GM23338 (cell line): ENCODE data around the gene AKIRIN2. TPM values are rescaled to one million over a fixed set of nuclear protein-coding genes. Genes with fewer than 3 reads are reported as not detected.

Experiments
- ATAC-seq: fragments of 200-7000 bp; cut with Tn5 transposase; 3 replicates; pipeline ENCODE4 v1.9.1; 2020
- DNase-seq: peaks from one replicate; pipeline ENCODE4 v3.0.0-alpha.2; 2015; ENCODE audit warnings: low spot score
- H2AFZ ChIP-seq: fragments of 200-600 bp; sonication (generic); 2 replicates; pipeline ENCODE4 v1.8.0; 2016; ENCODE audit warnings: antibody characterized with exemption, mild to moderate bottlenecking, moderate library complexity
- H3F3A ChIP-seq: fragments of 200-600 bp; sonication (generic); replicated peaks from 2 replicates; pipeline ENCODE4 v1.8.0; 2017; ENCODE audit warnings: antibody characterized with exemption, mixed run types, low read depth
- H3K27ac ChIP-seq: fragments of 200-600 bp; sonication (generic); 2 replicates; pipeline ENCODE4 v1.6.1; 2016; ENCODE audit warnings: low read depth
- H3K27me3 ChIP-seq: fragments of 200-600 bp; sonication (generic); 2 replicates; pipeline ENCODE4 v1.8.0; 2016; ENCODE audit warnings: mild to moderate bottlenecking, mixed run types, moderate library complexity; ENCODE audit not compliant: insufficient read depth
- H3K36me3 ChIP-seq: fragments of 200-600 bp; sonication (generic); 2 replicates; pipeline ENCODE4 v1.8.0; 2016; ENCODE audit warnings: mild to moderate bottlenecking; ENCODE audit not compliant: insufficient read depth
- H3K4me1 ChIP-seq: fragments of 200-600 bp; sonication (generic); 2 replicates; pipeline ENCODE4 v1.8.0; 2016; ENCODE audit warnings: mild to moderate bottlenecking, moderate library complexity; ENCODE audit not compliant: insufficient read depth
- H3K4me2 ChIP-seq: fragments of 200-600 bp; sonication (generic); 2 replicates; pipeline ENCODE4 v1.7.1; 2017; ENCODE audit warnings: mixed run types
- H3K4me3 ChIP-seq: fragments of 200-600 bp; sonication (generic); 2 replicates; pipeline ENCODE4 v1.6.1; 2016; ENCODE audit warnings: mixed run types
- H3K79me2 ChIP-seq: fragments of 200-600 bp; sonication (generic); replicated peaks from 2 replicates; pipeline ENCODE4 v1.8.0; 2017; ENCODE audit warnings: mild to moderate bottlenecking; ENCODE audit not compliant: insufficient read depth
- H3K9me2 ChIP-seq: fragments of 200-600 bp; sonication (generic); 2 replicates; pipeline ENCODE4 v1.8.0; 2017; ENCODE audit not compliant: insufficient read depth
- H4K20me1 ChIP-seq: fragments of 200-600 bp; sonication (generic); replicated peaks from 2 replicates; pipeline ENCODE4 v1.8.0; 2017; ENCODE audit warnings: mild to moderate bottlenecking; ENCODE audit not compliant: insufficient read depth
- H3K27ac Mint-ChIP-seq: 2 replicates; pipeline ENCODE4 v1.8.0; 2020; ENCODE audit warnings: inconsistent platforms, mild to moderate bottlenecking, moderate library complexity, mixed read lengths
- H3K27me3 Mint-ChIP-seq: 3 replicates; pipeline ENCODE4 v1.8.0; 2022; ENCODE audit warnings: low read depth, mild to moderate bottlenecking, moderate library complexity, mixed read lengths, inconsistent platforms; ENCODE audit not compliant: insufficient read depth, poor library complexity
- H3K36me3 Mint-ChIP-seq: 3 replicates; pipeline ENCODE4 v1.8.0; 2021; ENCODE audit warnings: low read depth, mild to moderate bottlenecking, inconsistent platforms, moderate library complexity, mixed read lengths
- H3K4me1 Mint-ChIP-seq: 3 replicates; pipeline ENCODE4 v1.8.0; 2020; ENCODE audit warnings: mild to moderate bottlenecking, inconsistent platforms, mixed read lengths
- H3K4me3 Mint-ChIP-seq: 3 replicates; pipeline ENCODE4 v1.8.0; 2021; ENCODE audit warnings: moderate library complexity, mild to moderate bottlenecking, inconsistent platforms, mixed read lengths
- H3K9me3 Mint-ChIP-seq: 3 replicates; pipeline ENCODE4 v1.8.0; 2020; ENCODE audit warnings: moderate library complexity, mild to moderate bottlenecking, inconsistent platforms, mixed read lengths
- CREB1 ChIP-seq: fragments of 250-450 bp; sonication (Bioruptor Pico); IDR thresholded peaks from 2 replicates; pipeline ENCODE4 v1.5.0; 2020; ENCODE audit warnings: low read depth, mild to moderate bottlenecking, moderate library complexity
- EZH2 ChIP-seq: fragments of 200-600 bp; sonication (generic); IDR thresholded peaks from one replicate; pipeline ENCODE4 v1.8.0; 2017; ENCODE audit warnings: antibody characterized with exemption, mild to moderate bottlenecking, low read depth; ENCODE audit not compliant: unreplicated experiment
- EZH2phosphoT487 ChIP-seq: fragments of 200-600 bp; sonication (generic); IDR thresholded peaks from one replicate; pipeline ENCODE4 v1.8.1; 2018; ENCODE audit warnings: antibody characterized with exemption; ENCODE audit not compliant: unreplicated experiment
- JUNB ChIP-seq: IDR thresholded peaks from one replicate; pipeline ENCODE4 v1.6.1; 2016; ENCODE audit warnings: antibody characterized with exemption; ENCODE audit not compliant: unreplicated experiment
- NANOG ChIP-seq: IDR thresholded peaks from 2 replicates; pipeline ENCODE4 v1.6.1; 2016; ENCODE audit warnings: antibody characterized with exemption, borderline replicate concordance
- POLR2AphosphoS5 ChIP-seq: IDR thresholded peaks from 2 replicates; pipeline ENCODE4 v1.6.1; 2016; ENCODE audit warnings: antibody characterized with exemption, low read depth
- STAT1 ChIP-seq: IDR thresholded peaks from one replicate; pipeline ENCODE4 v1.6.1; 2016; ENCODE audit warnings: antibody characterized with exemption; ENCODE audit not compliant: unreplicated experiment
- ZNF114 ChIP-seq: fragments of 250-450 bp; sonication (Bioruptor Pico); IDR thresholded peaks from 2 replicates; pipeline ENCODE4 v1.5.0; 2020; ENCODE audit warnings: mild to moderate bottlenecking, moderate library complexity
- ZNF331 ChIP-seq: fragments of 250-450 bp; sonication (Bioruptor Pico); IDR thresholded peaks from 2 replicates; pipeline ENCODE4 v1.5.0; 2020; ENCODE audit warnings: low read depth, mild to moderate bottlenecking, moderate library complexity
- polyA plus RNA-seq: library from polyadenylated mRNA; unstranded; fragments of >200 nt; fragmentation: Nextera tagmentation; extraction: Ambion mirVana; gene quantifications from 2 replicates; pipeline ENCODE4 v1.2.1, GENCODE V29; 2016
- total RNA-seq: library from RNA; depleted of rRNA; stranded (reverse); fragments of >200 nt; shearing (Covaris generic); gene quantifications from 2 replicates; pipeline ENCODE4 v1.2.3, GENCODE V29; 2014
- TF ChIP-seq, protein P1 (sequence below): fragments of 250-450 bp; sonication (Bioruptor Pico); IDR thresholded peaks from 2 replicates; pipeline ENCODE4 v1.5.0; 2020; ENCODE audit warnings: mild to moderate bottlenecking, moderate library complexity
- TF ChIP-seq, protein P2 (sequence below): IDR thresholded peaks from one replicate; pipeline ENCODE4 v1.6.1; 2018; ENCODE audit warnings: antibody characterized with exemption; ENCODE audit not compliant: unreplicated experiment
- TF ChIP-seq, protein P3 (sequence below): IDR thresholded peaks from 2 replicates; pipeline ENCODE4 v1.6.1; 2016; ENCODE audit warnings: antibody characterized with exemption
- TF ChIP-seq, protein P4 (sequence below), 2 experiments: fragments of 200-600 bp in 1 of 2; sonication (generic) in 1 of 2; conservative IDR thresholded peaks; 2 replicates each; pipeline versions ENCODE4 v1.5.1 to v1.6.1; 2016 to 2017; ENCODE audit warnings: antibody characterized with exemption in 2 of 2, low read depth in 2 of 2, mild to moderate bottlenecking in 2 of 2, moderate library complexity in 1 of 2

AKIRIN2 gene
- total and polyA plus RNA-seq, 2 experiments from 2014 or later, result 62.1 to 98.1 TPM

DNA sequence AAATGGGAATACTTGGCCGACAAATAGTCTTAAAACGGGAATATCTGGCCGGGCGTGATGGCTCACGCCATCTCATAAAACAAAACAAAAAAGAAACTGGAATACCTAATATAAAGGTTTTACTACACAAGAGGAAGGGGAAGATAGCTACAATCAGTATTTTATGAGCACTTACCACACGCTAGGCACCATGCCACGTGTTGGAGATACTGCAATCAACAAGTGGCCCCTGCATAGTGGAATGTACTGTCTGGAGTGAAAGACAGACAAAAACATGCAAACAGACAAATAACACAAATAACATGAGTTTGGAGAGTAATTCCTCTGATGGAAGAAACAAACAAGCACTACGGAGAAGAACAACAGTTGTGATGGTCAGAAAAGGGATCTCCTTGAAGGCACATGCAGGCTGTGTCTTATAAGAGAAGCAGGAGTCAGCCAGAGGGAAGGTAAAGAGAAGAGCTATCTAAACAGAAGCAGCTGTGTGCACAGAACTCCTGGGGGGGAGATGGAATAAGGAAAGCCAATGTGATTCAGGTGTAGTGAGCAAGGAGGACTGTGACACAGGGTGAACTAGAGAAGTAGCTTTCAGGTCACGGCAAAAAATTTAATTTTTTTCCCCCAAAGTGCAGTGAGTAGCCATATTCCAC lies 39.1 kb upstream of the AKIRIN2 start:
- Histone ChIP-seq H3K4me1 (no peaks in the 10 kb centered on the region), H3K4me2 (no peak overlapping the region), H3K36me3 (no peaks in the 10 kb centered on the region), H3K27ac (no peak overlapping the region), H3F3A (no peaks in the 10 kb centered on the region), H4K20me1 (no peaks in the 10 kb centered on the region), H3K4me3 (no peak overlapping the region), H3K9me2 (no peaks in the 10 kb centered on the region), H3K27me3 (no peaks in the 10 kb centered on the region), H3K79me2 (no peaks in the 10 kb centered on the region), H2AFZ (no peak overlapping the region)
- Mint-ChIP-seq H3K4me1 (no peaks in the 10 kb centered on the region), H3K4me3 (no peak overlapping the region), H3K27me3 (peaks cover 2% of the 10 kb centered on the region), H3K36me3 (no peaks in the 10 kb centered on the region), H3K9me3 (peaks cover 7% of the 10 kb centered on the region; the same call in 2 of the 3 replicates), H3K27ac (no peak overlapping the region)
- ATAC-seq (no peak), DNase-seq (no peak)
- TF ChIP-seq STAT1 (no peak), CREB1 (CRISPR knock-in tag) (no peak), POLR2AphosphoS5 (no peak), NANOG (no peak), ZNF331 (CRISPR knock-in tag) (no peak), EZH2 (no peak), ZNF114 (CRISPR knock-in tag) (no peak), EZH2phosphoT487 (no peak), JUNB (no peak)
- TF ChIP-seq, protein P1, sequence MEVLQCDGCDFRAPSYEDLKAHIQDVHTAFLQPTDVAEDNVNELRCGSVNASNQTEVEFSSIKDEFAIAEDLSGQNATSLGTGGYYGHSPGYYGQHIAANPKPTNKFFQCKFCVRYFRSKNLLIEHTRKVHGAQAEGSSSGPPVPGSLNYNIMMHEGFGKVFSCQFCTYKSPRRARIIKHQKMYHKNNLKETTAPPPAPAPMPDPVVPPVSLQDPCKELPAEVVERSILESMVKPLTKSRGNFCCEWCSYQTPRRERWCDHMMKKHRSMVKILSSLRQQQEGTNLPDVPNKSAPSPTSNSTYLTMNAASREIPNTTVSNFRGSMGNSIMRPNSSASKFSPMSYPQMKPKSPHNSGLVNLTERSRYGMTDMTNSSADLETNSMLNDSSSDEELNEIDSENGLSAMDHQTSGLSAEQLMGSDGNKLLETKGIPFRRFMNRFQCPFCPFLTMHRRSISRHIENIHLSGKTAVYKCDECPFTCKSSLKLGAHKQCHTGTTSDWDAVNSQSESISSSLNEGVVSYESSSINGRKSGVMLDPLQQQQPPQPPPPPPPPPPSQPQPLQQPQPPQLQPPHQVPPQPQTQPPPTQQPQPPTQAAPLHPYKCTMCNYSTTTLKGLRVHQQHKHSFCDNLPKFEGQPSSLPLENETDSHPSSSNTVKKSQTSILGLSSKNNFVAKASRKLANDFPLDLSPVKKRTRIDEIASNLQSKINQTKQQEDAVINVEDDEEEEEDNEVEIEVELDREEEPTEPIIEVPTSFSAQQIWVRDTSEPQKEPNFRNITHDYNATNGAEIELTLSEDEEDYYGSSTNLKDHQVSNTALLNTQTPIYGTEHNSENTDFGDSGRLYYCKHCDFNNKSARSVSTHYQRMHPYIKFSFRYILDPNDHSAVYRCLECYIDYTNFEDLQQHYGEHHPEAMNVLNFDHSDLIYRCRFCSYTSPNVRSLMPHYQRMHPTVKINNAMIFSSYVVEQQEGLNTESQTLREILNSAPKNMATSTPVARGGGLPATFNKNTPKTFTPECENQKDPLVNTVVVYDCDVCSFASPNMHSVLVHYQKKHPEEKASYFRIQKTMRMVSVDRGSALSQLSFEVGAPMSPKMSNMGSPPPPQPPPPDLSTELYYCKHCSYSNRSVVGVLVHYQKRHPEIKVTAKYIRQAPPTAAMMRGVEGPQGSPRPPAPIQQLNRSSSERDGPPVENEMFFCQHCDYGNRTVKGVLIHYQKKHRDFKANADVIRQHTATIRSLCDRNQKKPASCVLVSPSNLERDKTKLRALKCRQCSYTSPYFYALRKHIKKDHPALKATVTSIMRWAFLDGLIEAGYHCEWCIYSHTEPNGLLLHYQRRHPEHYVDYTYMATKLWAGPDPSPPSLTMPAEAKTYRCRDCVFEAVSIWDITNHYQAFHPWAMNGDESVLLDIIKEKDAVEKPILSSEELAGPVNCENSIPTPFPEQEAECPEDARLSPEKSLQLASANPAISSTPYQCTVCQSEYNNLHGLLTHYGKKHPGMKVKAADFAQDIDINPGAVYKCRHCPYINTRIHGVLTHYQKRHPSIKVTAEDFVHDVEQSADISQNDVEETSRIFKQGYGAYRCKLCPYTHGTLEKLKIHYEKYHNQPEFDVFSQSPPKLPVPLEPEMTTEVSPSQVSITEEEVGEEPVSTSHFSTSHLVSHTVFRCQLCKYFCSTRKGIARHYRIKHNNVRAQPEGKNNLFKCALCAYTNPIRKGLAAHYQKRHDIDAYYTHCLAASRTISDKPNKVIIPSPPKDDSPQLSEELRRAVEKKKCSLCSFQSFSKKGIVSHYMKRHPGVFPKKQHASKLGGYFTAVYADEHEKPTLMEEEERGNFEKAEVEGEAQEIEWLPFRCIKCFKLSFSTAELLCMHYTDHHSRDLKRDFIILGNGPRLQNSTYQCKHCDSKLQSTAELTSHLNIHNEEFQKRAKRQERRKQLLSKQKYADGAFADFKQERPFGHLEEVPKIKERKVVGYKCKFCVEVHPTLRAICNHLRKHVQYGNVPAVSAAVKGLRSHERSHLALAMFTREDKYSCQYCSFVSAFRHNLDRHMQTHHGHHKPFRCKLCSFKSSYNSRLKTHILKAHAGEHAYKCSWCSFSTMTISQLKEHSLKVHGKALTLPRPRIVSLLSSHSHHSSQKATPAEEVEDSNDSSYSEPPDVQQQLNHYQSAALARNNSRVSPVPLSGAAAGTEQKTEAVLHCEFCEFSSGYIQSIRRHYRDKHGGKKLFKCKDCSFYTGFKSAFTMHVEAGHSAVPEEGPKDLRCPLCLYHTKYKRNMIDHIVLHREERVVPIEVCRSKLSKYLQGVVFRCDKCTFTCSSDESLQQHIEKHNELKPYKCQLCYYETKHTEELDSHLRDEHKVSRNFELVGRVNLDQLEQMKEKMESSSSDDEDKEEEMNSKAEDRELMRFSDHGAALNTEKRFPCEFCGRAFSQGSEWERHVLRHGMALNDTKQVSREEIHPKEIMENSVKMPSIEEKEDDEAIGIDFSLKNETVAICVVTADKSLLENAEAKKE, result no peak
- TF ChIP-seq, protein P2, sequence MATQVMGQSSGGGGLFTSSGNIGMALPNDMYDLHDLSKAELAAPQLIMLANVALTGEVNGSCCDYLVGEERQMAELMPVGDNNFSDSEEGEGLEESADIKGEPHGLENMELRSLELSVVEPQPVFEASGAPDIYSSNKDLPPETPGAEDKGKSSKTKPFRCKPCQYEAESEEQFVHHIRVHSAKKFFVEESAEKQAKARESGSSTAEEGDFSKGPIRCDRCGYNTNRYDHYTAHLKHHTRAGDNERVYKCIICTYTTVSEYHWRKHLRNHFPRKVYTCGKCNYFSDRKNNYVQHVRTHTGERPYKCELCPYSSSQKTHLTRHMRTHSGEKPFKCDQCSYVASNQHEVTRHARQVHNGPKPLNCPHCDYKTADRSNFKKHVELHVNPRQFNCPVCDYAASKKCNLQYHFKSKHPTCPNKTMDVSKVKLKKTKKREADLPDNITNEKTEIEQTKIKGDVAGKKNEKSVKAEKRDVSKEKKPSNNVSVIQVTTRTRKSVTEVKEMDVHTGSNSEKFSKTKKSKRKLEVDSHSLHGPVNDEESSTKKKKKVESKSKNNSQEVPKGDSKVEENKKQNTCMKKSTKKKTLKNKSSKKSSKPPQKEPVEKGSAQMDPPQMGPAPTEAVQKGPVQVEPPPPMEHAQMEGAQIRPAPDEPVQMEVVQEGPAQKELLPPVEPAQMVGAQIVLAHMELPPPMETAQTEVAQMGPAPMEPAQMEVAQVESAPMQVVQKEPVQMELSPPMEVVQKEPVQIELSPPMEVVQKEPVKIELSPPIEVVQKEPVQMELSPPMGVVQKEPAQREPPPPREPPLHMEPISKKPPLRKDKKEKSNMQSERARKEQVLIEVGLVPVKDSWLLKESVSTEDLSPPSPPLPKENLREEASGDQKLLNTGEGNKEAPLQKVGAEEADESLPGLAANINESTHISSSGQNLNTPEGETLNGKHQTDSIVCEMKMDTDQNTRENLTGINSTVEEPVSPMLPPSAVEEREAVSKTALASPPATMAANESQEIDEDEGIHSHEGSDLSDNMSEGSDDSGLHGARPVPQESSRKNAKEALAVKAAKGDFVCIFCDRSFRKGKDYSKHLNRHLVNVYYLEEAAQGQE, result no peak
- TF ChIP-seq, protein P3, sequence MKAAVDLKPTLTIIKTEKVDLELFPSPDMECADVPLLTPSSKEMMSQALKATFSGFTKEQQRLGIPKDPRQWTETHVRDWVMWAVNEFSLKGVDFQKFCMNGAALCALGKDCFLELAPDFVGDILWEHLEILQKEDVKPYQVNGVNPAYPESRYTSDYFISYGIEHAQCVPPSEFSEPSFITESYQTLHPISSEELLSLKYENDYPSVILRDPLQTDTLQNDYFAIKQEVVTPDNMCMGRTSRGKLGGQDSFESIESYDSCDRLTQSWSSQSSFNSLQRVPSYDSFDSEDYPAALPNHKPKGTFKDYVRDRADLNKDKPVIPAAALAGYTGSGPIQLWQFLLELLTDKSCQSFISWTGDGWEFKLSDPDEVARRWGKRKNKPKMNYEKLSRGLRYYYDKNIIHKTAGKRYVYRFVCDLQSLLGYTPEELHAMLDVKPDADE, result no peak
- TF ChIP-seq, protein P4, sequence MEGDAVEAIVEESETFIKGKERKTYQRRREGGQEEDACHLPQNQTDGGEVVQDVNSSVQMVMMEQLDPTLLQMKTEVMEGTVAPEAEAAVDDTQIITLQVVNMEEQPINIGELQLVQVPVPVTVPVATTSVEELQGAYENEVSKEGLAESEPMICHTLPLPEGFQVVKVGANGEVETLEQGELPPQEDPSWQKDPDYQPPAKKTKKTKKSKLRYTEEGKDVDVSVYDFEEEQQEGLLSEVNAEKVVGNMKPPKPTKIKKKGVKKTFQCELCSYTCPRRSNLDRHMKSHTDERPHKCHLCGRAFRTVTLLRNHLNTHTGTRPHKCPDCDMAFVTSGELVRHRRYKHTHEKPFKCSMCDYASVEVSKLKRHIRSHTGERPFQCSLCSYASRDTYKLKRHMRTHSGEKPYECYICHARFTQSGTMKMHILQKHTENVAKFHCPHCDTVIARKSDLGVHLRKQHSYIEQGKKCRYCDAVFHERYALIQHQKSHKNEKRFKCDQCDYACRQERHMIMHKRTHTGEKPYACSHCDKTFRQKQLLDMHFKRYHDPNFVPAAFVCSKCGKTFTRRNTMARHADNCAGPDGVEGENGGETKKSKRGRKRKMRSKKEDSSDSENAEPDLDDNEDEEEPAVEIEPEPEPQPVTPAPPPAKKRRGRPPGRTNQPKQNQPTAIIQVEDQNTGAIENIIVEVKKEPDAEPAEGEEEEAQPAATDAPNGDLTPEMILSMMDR (conservative IDR thresholded peaks at IDR 0.05; ENCODE audit: low read depth in 2 of 2), result no peak
